Esophagus muscularis mucosa (tissue), 4 donors: Measurements from ENCODE around the gene GADD45G. TPM values are rescaled to one million over a fixed set of nuclear protein-coding genes. Genes with fewer than 3 reads are reported as not detected.

Source experiments
- DNase-seq: peaks from one replicate; pipeline ENCODE4 v3.0.0-alpha.2; 2017; ENCODE audit errors: extremely low spot score
- H3K27ac ChIP-seq, 4 donors: fragments of 200-600 bp; sonication (generic); replicated peaks in 1 of 4; 1 replicate in 3 of 4; 2 replicates in 1 of 4; pipeline ENCODE4 v1.5.1; 2016 to 2019; ENCODE audit warnings: mild to moderate bottlenecking in 1 of 4
- H3K27me3 ChIP-seq, 4 donors: fragments of 200-600 bp; sonication (generic); one replicate each; pipeline versions ENCODE4 v1.5.1 to v1.6.0; 2016 to 2019
- H3K36me3 ChIP-seq, 4 donors: fragments of 200-600 bp; sonication (generic); one replicate each; pipeline ENCODE4 v1.5.1; 2016 to 2019
- H3K4me1 ChIP-seq, 4 donors: fragments of 200-600 bp; sonication (generic); one replicate each; pipeline ENCODE4 v1.5.1; 2016 to 2019
- H3K4me3 ChIP-seq, 4 donors: fragments of 200-600 bp; sonication (generic); 1 replicate in 2 of 4; 2 replicates in 2 of 4; pipeline ENCODE4 v1.5.1; 2016 to 2019; ENCODE audit warnings: mild to moderate bottlenecking in 4 of 4, moderate library complexity in 1 of 4
- H3K9me3 ChIP-seq, 4 donors: fragments of 200-600 bp; sonication (generic); 1 replicate in 3 of 4; 2 replicates in 1 of 4; pipeline ENCODE4 v1.5.1; 2016 to 2019
- CTCF ChIP-seq, 3 experiments: fragments of 200-600 bp in 2 of 3; fragments of 450-650 bp in 1 of 3; sonication (generic) in 2 of 3; IDR thresholded peaks; one replicate each; pipeline ENCODE4 v1.5.1; 2017 to 2019; ENCODE audit warnings: antibody characterized with exemption in 3 of 3, mild to moderate bottlenecking in 2 of 3, moderate library complexity in 1 of 3
- EP300 ChIP-seq: sonication (generic); formaldehyde crosslinking; IDR thresholded peaks from one replicate; pipeline ENCODE4 v1.6.1; 2017; ENCODE audit warnings: antibody characterized with exemption
- POLR2A ChIP-seq: fragments of 450-650 bp; IDR thresholded peaks from one replicate; pipeline ENCODE4 v1.6.1; 2017; ENCODE audit warnings: antibody characterized with exemption, moderate library complexity, mild to moderate bottlenecking, low read depth
- POLR2AphosphoS5 ChIP-seq, 2 donors: sonication (generic); formaldehyde crosslinking; IDR thresholded peaks; one replicate each; pipeline ENCODE4 v1.6.1; 2017; ENCODE audit warnings: antibody characterized with exemption in 2 of 2
- WGBS: methylation state at CpG from one replicate; pipeline ENCODE4 v1.1.5; 2018; 5-methylcytosine and 5-hydroxymethylcytosine counted together
- intact Hi-C: fragments of 100-400 bp; cut with DNase I; formaldehyde crosslinking; loops from one replicate; pipeline ENCODE4 v1.15.1; 2023
- total RNA-seq, 4 donors: library from RNA; depleted of rRNA; stranded (reverse); fragments of >200 nt; gene quantifications; one replicate each; pipeline versions ENCODE4 v1.1.0 to v1.2.1, GENCODE V29; 2016

The GADD45G gene
- 100 to 1,000 TPM in 2 of 4 donors, 10 to 100 TPM in 2; 44.0 to 136 (median 103) TPM for total RNA-seq

DNA sequence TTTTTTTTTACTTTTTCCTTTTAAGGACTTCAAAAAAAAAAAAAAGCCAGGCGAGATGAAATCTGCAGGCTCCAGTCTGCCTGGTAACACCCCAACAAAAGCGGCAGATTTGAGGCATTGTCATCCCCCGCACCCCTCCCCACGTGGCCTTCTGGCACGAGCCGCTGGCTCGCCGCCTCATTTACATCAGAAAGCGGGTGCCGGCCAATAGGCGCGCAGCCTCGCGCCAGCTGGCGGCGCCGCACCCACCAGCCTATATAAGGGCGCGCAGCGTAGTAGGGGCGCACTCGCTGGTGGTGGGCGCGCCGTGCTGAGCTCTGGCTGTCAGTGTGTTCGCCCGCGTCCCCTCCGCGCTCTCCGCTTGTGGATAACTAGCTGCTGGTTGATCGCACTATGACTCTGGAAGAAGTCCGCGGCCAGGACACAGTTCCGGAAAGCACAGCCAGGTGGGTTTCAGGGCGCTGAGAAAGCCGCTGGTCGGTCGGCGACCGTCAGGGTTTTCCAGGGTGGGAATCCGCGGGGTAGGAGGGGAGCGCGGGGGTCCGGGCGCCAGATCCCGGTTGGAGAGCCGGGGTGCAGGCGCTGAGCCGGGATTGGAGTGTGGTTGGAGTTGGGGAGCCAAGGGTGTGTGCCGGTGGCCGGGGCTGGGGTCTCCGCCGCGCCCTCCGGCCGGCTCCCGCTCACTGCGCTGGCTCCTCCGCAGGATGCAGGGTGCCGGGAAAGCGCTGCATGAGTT lies at the start of gene GADD45G:
Gene GADD45G (plus strand): TSS at position 284 of the 736 bp plus-strand sequence. CDS start 110 bp downstream, at position 394.
- peak within 1 kb of the TSS; percentile 69 to 86 (median 76) for H3K4me3 ChIP-seq
- no peaks in the 10 kb centered on the region for H3K9me3 ChIP-seq
- intact Hi-C loops = loop anchor here (5.0 to 10.0 kb wide), 4 partner anchors 280 to 620 kb away; no protein-coding TSS in a partner anchor
- peaks cover 0 to 15% (median 7%) of the 10 kb centered on the region in 4 donors for H3K36me3 ChIP-seq
- H3K27me3 ChIP-seq = peaks cover 0 to 5% (median 0%) of the 10 kb centered on the region in 4 donors
- TF ChIP-seq POLR2A (peak; percentile 97), EP300 (peak; percentile 78), POLR2AphosphoS5 (IDR thresholded peaks at IDR 0.05) (peak; percentile 99 to 100), CTCF (IDR thresholded peaks at IDR 0.05) (peak in 1 of 3 experiments; percentile 33)
- H3K27ac ChIP-seq = peak within 1 kb of the TSS; percentile 90 to 96 (median 92)
- peak; percentile 97 for DNase-seq
- peaks cover 27 to 56% (median 49%) of the 10 kb centered on the region in 4 donors for H3K4me1 ChIP-seq
- 0% methylated on average over 7 of the region's 63 CpGs for WGBS

DNA sequence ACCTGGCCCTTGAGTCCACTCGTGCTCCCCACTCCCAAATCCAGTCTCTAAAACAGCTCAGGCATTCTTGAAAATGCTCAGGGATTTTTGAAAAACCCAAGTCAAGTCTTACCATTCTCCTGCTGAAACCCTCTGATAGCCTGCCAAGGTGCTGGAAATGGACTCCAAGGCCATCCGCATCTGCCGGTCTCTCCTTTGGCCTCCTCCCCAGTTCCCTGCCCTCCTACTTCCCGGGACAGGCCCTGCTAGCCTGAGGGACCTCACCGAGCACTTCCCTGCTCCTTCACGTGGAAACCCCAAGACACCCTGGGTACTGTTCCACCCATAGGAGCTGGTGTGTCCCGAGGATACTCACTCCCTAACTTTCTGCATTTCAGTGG lies 49.8 kb upstream of the GADD45G start:
- no peak overlapping the region for H3K27ac ChIP-seq
- H3K4me1 ChIP-seq = peaks cover 4 to 14% (median 8%) of the 10 kb centered on the region in 4 donors
- H3K4me3 ChIP-seq = no peak overlapping the region
- no peaks in the 10 kb centered on the region for H3K9me3 ChIP-seq
- H3K27me3 ChIP-seq = peaks cover 0 to 22% (median 0%) of the 10 kb centered on the region in 4 donors
- no peaks in the 10 kb centered on the region for H3K36me3 ChIP-seq
- WGBS = 90% methylated on average over 7 of the region's 7 CpGs
- no peak for DNase-seq
- intact Hi-C loops = no loop called here
- no peak for TF ChIP-seq CTCF (IDR thresholded peaks at IDR 0.05)
- TF ChIP-seq EP300 = no peak
- no peak for TF ChIP-seq POLR2A
- TF ChIP-seq POLR2AphosphoS5 (IDR thresholded peaks at IDR 0.05) = no peak

DNA sequence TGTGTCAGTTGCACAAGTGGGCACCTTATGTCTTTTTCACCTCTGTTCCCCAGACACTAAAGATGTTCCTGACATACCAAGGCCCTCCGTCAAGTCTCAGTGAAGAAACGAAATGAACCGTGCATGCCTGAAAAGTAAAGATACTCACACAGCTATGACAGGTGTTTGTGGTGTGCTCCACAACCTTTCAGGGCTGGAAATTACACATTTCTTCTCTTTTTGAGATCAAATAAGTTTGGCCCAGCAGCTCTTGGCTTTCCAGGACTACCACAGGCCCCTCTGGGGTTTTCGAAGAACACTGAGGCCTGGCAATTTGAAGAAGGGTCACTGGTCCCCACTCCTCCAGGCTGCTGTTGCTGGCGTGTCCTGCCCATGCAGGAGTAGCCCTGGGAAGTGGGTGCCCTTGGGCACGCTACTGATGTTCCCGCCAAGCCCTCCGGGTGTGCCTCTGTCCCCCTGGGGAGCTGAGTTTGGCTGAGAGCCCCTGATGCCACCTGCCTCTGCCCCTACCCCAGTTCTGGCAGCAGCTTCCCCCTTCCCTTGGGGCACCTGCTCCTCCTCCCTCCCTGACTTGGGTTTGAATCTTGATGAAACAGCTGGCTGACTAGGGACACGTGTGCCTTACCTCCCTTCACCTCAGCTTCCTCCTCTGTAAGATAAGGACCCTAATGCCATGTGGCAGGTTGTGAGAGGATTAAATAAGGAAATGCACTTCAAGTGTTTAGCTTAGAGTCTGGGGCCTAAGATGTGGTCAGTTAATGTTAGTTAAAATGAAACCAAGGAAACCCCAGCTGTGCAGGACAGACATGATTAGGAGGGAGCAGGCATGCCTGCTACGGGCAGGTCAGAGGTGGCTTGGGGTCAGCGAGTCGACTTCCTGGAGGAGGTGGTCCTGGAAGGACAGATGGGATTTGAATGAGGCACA lies 49.1 kb upstream of the GADD45G start:
- 69% methylated on average over 9 of the region's 12 CpGs for WGBS
- H3K4me1 ChIP-seq = peaks cover 4 to 14% (median 8%) of the 10 kb centered on the region in 4 donors
- H3K27ac ChIP-seq = no peak overlapping the region
- peak; percentile 64 for DNase-seq
- no peaks in the 10 kb centered on the region for H3K9me3 ChIP-seq
- intact Hi-C loops = no loop called here
- H3K27me3 ChIP-seq = peaks cover 0 to 27% (median 0%) of the 10 kb centered on the region in 4 donors
- H3K4me3 ChIP-seq = no peak overlapping the region
- TF ChIP-seq EP300 (no peak), CTCF (IDR thresholded peaks at IDR 0.05) (no peak)
- H3K36me3 ChIP-seq = no peaks in the 10 kb centered on the region

DNA sequence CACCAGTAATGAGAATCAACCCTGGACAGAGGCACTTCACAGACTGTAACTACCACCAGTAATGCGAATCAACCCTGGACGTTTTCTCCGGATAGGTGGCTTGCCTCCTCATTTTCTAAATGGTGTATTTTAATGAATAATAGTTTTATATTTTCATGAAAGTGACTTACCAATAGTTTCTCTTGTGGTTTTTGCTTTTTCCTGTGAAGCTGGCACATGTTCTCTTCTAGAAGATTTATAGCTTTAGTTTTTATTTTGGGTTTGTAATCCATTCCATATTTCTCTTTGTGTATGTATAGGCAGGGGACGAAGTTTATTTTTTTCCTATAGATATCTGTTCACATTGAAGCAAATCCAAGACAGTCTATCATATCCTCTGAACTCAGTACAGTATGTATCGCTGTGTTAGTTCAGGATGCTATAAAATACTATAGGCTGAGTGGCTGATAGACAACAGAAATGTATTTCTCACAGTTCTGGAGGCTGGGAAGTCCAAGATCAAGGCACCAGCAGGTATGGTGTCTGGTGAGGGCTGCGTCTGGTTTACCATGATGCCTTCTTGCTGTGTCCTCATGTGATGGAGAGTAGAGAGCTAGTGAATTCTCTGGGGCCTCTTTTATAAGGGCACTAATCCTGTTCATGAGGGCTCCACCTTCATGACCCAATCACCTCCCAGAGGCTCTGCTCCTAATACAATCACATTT lies 46.5 kb upstream of the GADD45G start:
- intact Hi-C loops = no loop called here

More for the DNA sequence above, 46.5 kb upstream of the GADD45G start:
- H3K27ac ChIP-seq = no peak overlapping the region
- peaks cover 0 to 27% (median 0%) of the 10 kb centered on the region in 4 donors for H3K27me3 ChIP-seq
- H3K9me3 ChIP-seq = no peaks in the 10 kb centered on the region
- no peak overlapping the region for H3K4me3 ChIP-seq
- whole genome bisulfite sequencing = 88% methylated on average over 6 of the region's 6 CpGs
- H3K36me3 ChIP-seq = no peaks in the 10 kb centered on the region
- peak; percentile 10 for DNase-seq
- peaks cover 4 to 14% (median 8%) of the 10 kb centered on the region in 4 donors for H3K4me1 ChIP-seq
- TF ChIP-seq POLR2AphosphoS5 (IDR thresholded peaks at IDR 0.05) = no peak
- no peak for TF ChIP-seq CTCF (IDR thresholded peaks at IDR 0.05)
- TF ChIP-seq POLR2A = no peak
- no peak for TF ChIP-seq EP300
